Astrocyte of the spinal cord (primary cell): ENCODE results near the gene VPS9D1.

Experiments used
- DNase-seq: peaks from one replicate; pipeline ENCODE4 v3.0.0; 2011; ENCODE audit warnings: low read depth, low spot score
- H3K4me3 ChIP-seq: 2 replicates; pipeline ENCODE4 v1.5.1; 2011; ENCODE audit warnings: low read depth, mild to moderate bottlenecking, low read length, moderate library complexity
- in situ Hi-C: cut with HindIII; loops from 2 replicates; pipeline ENCODE4 v1.10.0; 2017; ENCODE audit warnings: low sequenced_read_pairs
- TF ChIP-seq, protein P1 (sequence below): IDR thresholded peaks from 2 replicates; pipeline ENCODE4 v1.5.1; 2012; ENCODE audit warnings: low read depth, mild to moderate bottlenecking, low read length, inconsistent platforms

VPS9D1 gene

GRCh38 chr16:89733792-89734191 is 13.1 kb upstream of the VPS9D1 start:
- no peak overlapping the region for H3K4me3 ChIP-seq
- in situ Hi-C loops, result no loop called here
- DNase-seq, result no peak
- TF ChIP-seq, protein P1, sequence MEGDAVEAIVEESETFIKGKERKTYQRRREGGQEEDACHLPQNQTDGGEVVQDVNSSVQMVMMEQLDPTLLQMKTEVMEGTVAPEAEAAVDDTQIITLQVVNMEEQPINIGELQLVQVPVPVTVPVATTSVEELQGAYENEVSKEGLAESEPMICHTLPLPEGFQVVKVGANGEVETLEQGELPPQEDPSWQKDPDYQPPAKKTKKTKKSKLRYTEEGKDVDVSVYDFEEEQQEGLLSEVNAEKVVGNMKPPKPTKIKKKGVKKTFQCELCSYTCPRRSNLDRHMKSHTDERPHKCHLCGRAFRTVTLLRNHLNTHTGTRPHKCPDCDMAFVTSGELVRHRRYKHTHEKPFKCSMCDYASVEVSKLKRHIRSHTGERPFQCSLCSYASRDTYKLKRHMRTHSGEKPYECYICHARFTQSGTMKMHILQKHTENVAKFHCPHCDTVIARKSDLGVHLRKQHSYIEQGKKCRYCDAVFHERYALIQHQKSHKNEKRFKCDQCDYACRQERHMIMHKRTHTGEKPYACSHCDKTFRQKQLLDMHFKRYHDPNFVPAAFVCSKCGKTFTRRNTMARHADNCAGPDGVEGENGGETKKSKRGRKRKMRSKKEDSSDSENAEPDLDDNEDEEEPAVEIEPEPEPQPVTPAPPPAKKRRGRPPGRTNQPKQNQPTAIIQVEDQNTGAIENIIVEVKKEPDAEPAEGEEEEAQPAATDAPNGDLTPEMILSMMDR, result no peak

DNA sequence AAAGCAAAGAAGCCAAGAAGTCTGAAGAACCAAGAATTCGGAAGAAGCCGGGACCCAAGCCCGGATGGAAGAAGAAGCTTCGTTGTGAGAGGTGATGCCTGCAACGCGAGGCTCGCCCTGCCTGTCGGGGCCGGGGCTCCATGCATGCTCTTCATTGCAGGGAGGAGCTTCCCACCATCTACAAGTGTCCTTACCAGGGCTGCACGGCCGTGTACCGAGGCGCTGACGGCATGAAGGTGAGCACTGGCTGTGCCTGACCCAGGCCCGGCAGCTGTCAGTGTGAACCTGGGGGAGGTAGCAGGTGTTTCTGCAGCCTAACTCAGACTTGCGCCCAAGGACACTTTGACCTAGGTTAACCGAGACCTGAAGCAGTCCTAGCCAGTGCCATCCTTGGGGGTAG is 12.6 kb upstream of the VPS9D1 start:
- no peak overlapping the region for H3K4me3 ChIP-seq
- TF ChIP-seq, protein P1, result no peak
- no peak for DNase-seq
- in situ Hi-C loops, result no loop called here

GRCh38 chr16:89732918-89733242 is 12.2 kb upstream of the VPS9D1 start:
- TF ChIP-seq, protein P1, result no peak
- no peak for DNase-seq
- in situ Hi-C loops, result no loop called here
- H3K4me3 ChIP-seq, result no peak overlapping the region

DNA sequence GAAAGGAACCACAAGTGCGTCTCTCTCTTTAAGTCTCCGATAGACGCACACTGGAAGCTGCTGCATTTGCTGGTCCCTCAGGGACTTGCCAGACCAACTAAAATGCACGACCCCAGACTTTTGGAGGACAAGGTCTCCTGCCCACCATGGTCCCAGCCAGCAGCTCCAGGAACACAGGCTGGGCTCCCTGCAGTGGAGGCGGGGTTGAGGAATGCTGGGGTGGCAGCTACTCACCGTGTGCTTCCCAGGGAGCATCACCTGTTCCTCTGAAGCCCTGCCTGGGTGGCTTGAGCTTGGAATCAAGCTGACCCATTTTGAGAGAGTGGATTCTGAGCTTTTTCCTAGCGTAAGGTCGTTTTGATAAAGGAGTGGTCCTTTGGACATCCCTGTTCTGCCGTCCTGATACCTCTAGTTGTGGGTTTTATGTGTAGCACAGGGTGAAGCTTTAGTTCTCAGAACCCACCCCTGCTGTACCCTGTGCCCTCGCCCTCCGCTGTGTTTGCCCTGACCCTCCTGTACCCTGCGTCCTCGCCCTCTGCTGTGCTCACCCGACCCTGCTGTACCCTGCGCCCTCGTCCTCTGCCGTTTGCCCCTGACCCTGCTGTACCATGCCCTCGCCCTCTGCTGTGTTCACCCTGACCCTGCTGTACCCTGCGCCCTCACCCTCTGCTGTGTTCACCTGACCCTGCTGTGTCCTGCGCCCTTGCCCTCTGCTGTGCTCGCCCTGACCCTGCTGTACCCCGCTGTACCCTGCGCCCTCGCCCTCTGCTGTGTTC is 11.6 kb upstream of the VPS9D1 start:
- no peak for DNase-seq
- TF ChIP-seq, protein P1, result no peak
- in situ Hi-C loops, result no loop called here
- no peak overlapping the region for H3K4me3 ChIP-seq

DNA sequence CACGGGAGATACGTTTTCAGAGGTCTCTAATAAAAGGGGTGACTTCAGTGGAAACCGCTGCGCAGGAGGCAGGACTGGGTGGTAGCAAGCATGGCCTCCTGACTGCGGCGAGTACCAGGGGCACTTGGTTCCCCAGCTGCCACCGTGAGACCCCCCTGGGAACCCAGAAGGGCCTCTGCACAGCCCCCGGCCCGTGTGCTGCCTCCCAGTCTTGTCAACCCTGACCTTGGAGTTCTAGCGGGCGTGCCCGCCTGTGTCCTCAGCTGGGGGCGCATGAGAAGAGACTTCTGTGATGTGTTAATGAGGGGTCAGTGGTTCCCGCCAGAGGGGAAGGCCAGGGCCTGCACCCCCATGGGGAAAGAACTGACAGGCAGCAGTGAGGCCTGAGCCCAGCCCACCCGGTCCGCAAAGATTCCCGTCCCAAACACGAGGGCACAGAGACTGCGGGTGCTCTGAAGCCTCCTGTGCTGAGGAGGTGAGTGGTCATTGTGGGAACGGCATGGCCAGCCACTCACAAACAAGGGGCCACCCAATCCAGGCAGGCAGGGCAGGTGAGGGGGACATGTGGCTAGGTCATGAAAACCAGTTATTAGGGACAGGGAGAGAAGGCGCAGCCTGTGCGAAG is 10.0 kb upstream of the VPS9D1 start:
- no peak for DNase-seq
- TF ChIP-seq, protein P1, result no peak
- in situ Hi-C loops, result no loop called here
- no peak overlapping the region for H3K4me3 ChIP-seq

DNA sequence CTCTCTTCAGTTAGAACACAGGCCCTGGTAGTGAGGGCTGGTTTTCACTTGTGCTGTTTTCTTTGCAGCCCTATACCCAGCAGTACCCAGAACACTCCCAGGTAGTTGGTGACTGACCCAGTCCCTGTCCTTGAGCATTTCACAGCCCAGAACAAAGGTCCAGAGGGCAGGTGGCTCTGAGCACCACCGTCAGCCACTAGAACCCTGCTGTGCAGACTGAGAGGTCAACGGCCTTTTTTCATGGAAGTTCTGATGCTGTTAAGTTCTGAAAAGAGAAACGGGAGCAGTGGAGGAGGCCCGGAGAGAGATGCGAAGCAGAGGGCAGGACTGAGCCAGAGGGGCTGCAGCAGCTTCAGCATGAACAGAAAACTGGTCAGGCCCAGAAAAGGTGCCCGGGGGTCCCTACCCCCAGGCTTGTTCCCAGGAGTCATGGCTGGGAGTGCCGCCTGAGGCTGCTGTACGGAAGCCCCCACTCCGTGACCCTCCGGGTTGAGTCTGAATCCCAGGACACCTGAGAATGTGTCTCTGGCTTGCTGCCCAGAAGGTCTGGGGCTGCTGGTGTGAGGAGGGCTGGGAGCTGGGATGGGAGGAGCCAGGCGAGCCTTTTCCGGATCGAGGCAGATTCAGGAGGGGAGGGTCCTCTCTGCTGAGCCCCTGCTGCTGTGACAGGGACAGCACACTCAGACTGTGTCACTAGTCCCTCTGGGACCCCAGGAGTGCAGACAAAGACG is 9.3 kb upstream of the VPS9D1 start:
- no peak for DNase-seq
- TF ChIP-seq, protein P1, result no peak
- in situ Hi-C loops, result no loop called here
- no peak overlapping the region for H3K4me3 ChIP-seq
